DND-41 (cell line): ENCODE measurements around the gene LTN1.

Experiments
- ATAC-seq: fragments of 200-7000 bp; cut with Tn5 transposase; 3 replicates; pipeline ENCODE4 v1.9.1; 2021; ENCODE audit warnings: low read depth; ENCODE audit not compliant: insufficient read depth
- DNase-seq: peaks from one replicate; pipeline ENCODE4 v3.0.0-alpha.2; 2020
- H2AFZ ChIP-seq: 2 replicates; pipeline ENCODE4 v1.6.0; 2012; ENCODE audit warnings: low read depth, low read length
- H3K27ac ChIP-seq: 2 replicates; pipeline ENCODE4 v1.5.1; 2012; ENCODE audit warnings: low read length, inconsistent platforms
- H3K27me3 ChIP-seq: fragments of 200-600 bp; sonication (generic); 2 replicates; pipeline ENCODE4 v1.6.0; 2012; ENCODE audit warnings: low read length, mild to moderate bottlenecking, inconsistent platforms; ENCODE audit not compliant: insufficient read depth, poor library complexity
- H3K36me3 ChIP-seq: 2 replicates; pipeline ENCODE4 v1.5.1; 2012; ENCODE audit warnings: low read length, inconsistent platforms; ENCODE audit not compliant: insufficient read depth
- H3K4me1 ChIP-seq: 2 replicates; pipeline ENCODE4 v1.5.1; 2012; ENCODE audit warnings: mild to moderate bottlenecking, low read length; ENCODE audit not compliant: insufficient read depth
- H3K4me2 ChIP-seq: 2 replicates; pipeline ENCODE4 v1.6.0; 2012; ENCODE audit warnings: mild to moderate bottlenecking, moderate library complexity, low read length, inconsistent platforms; ENCODE audit not compliant: insufficient read depth
- H3K4me3 ChIP-seq, 2 experiments: fragments of 200-600 bp in 1 of 2; shearing (Covaris generic) in 1 of 2; 2 replicates each; pipeline ENCODE4 v1.5.1; 2012 to 2016; ENCODE audit warnings: inconsistent platforms in 2 of 2, low read length in 2 of 2, mild to moderate bottlenecking in 2 of 2, low read depth in 1 of 2, moderate library complexity in 1 of 2
- H3K79me2 ChIP-seq: 2 replicates; pipeline ENCODE4 v1.6.0; 2012; ENCODE audit warnings: low read length, inconsistent platforms; ENCODE audit not compliant: insufficient read depth
- H3K9ac ChIP-seq: 2 replicates; pipeline ENCODE4 v1.6.0; 2012; ENCODE audit warnings: low read depth, mild to moderate bottlenecking, inconsistent platforms, low read length, moderate library complexity
- H3K9me3 ChIP-seq: 2 replicates; pipeline ENCODE4 v1.5.1; 2012; ENCODE audit warnings: low read length, moderate library complexity, mild to moderate bottlenecking, inconsistent platforms; ENCODE audit not compliant: insufficient read depth, severe bottlenecking
- H4K20me1 ChIP-seq: 2 replicates; pipeline ENCODE4 v1.6.0; 2012; ENCODE audit warnings: low read length; ENCODE audit not compliant: insufficient read depth
- CTCF ChIP-seq: IDR thresholded peaks from 2 replicates; pipeline ENCODE4 v1.5.1; 2012; ENCODE audit warnings: borderline replicate concordance, low read length, moderate library complexity, mild to moderate bottlenecking; ENCODE audit not compliant: poor library complexity, severe bottlenecking; ENCODE audit errors: extremely low read depth
- EZH2 ChIP-seq: IDR thresholded peaks from 3 replicates; pipeline ENCODE4 v1.6.1; 2012; ENCODE audit warnings: borderline replicate concordance, low read depth, mild to moderate bottlenecking, moderate library complexity, low read length, inconsistent platforms; ENCODE audit not compliant: severe bottlenecking

LTN1 gene

GRCh38 chr21:28982637-28983036 is 10.0 kb downstream of the LTN1 start:
- Histone ChIP-seq H3K4me1 (no peaks in the 10 kb centered on the region), H3K4me2 (no peak overlapping the region), H3K79me2 (peaks cover 17% of the 10 kb centered on the region), H3K4me3 (no peak overlapping the region), H3K9me3 (no peaks in the 10 kb centered on the region), H2AFZ (no peak overlapping the region), H3K27ac (no peak overlapping the region), H3K36me3 (peaks cover 67% of the 10 kb centered on the region), H3K27me3 (no peaks in the 10 kb centered on the region), H3K9ac (no peak overlapping the region), H4K20me1 (no peaks in the 10 kb centered on the region)
- TF ChIP-seq EZH2, result no peak
- TF ChIP-seq CTCF, result no peak
- no peak for ATAC-seq
- DNase-seq, result no peak

GRCh38 chr21:28979092-28979491 is 13.6 kb downstream of the LTN1 start:
- no peak for DNase-seq
- Histone ChIP-seq H3K36me3 (peaks cover 77% of the 10 kb centered on the region), H3K9me3 (no peaks in the 10 kb centered on the region), H3K4me3 (no peak overlapping the region), H3K27me3 (no peaks in the 10 kb centered on the region), H3K79me2 (peaks cover 4% of the 10 kb centered on the region; the same call in 1 of the 2 replicates), H4K20me1 (no peaks in the 10 kb centered on the region), H3K4me1 (no peaks in the 10 kb centered on the region), H3K4me2 (no peak overlapping the region), H3K9ac (no peak overlapping the region), H3K27ac (no peak overlapping the region), H2AFZ (no peak overlapping the region)
- no peak for ATAC-seq
- TF ChIP-seq EZH2 (no peak), CTCF (no peak)

GRCh38 chr21:28975397-28975796 is 17.3 kb downstream of the LTN1 start:
- TF ChIP-seq CTCF (no peak), EZH2 (no peak)
- Histone ChIP-seq H3K27ac (no peak overlapping the region), H3K4me3 (no peak overlapping the region), H3K36me3 (peaks cover 63% of the 10 kb centered on the region), H3K79me2 (peaks cover 11% of the 10 kb centered on the region; the same call in 1 of the 2 replicates), H3K9me3 (no peaks in the 10 kb centered on the region), H2AFZ (no peak overlapping the region), H3K4me1 (no peaks in the 10 kb centered on the region), H3K27me3 (no peaks in the 10 kb centered on the region), H3K4me2 (no peak overlapping the region), H3K9ac (no peak overlapping the region), H4K20me1 (no peaks in the 10 kb centered on the region)
- DNase-seq (no peak), ATAC-seq (no peak)

- H3K36me3 ChIP-seq, result peaks cover 65% of the 10 kb centered on the region
Observed at GRCh38 chr21:28974531-28975227, 18.0 kb downstream of the LTN1 start.

More at GRCh38 chr21:28974531-28975227, 18.0 kb downstream of the LTN1 start:
- H3K79me2 ChIP-seq, result peaks cover 11% of the 10 kb centered on the region; the same call in 1 of the 2 replicates
- H3K4me2 ChIP-seq, result no peak overlapping the region
- H3K9ac ChIP-seq, result no peak overlapping the region
- TF ChIP-seq EZH2 (no peak), CTCF (no peak)
- H3K4me3 ChIP-seq, result no peak overlapping the region
- no peaks in the 10 kb centered on the region for H3K4me1 ChIP-seq
- no peaks in the 10 kb centered on the region for H3K9me3 ChIP-seq
- DNase-seq, result no peak
- no peak overlapping the region for H3K27ac ChIP-seq
- no peaks in the 10 kb centered on the region for H3K27me3 ChIP-seq
- no peak for ATAC-seq
- no peak overlapping the region for H2AFZ ChIP-seq
- no peaks in the 10 kb centered on the region for H4K20me1 ChIP-seq
